ENCODE results near the gene RBM6. TPM values are rescaled to one million over a fixed set of nuclear protein-coding genes. Genes with fewer than 3 reads are reported as not detected.

RBM6 gene
- total RNA-seq, 6 donors from 2014 or later: 67.9 to 380 (median 123) TPM

GRCh38 chr3:50122661-50123391, 182.9 kb downstream of the RBM6 start:
- DNase-seq (no peak), ATAC-seq (ENCODE audit: low FRiP score in 2 of 2) (no peak)
- Histone ChIP-seq H3K4me3 (no peak overlapping the region), H3K4me1 (peaks cover 20 to 33% (median 28%) of the 10 kb centered on the region in 4 donors), H3K27ac (no peak overlapping the region), H3K9me3 (no peaks in the 10 kb centered on the region), H3K36me3 (peaks cover 19 to 40% (median 31%) of the 10 kb centered on the region in 4 donors), H3K27me3 (no peaks in the 10 kb centered on the region)
- WGBS, 2 donors: 81 to 87% methylated on average over 11 to 12 of the region's 14 CpGs
- no peak for TF ChIP-seq POLR2AphosphoS5 (IDR thresholded peaks at IDR 0.05)
- no peak for TF ChIP-seq EP300 (IDR thresholded peaks at IDR 0.05)
- TF ChIP-seq POLR2A (IDR thresholded peaks at IDR 0.05): no peak
- TF ChIP-seq, protein P1, sequence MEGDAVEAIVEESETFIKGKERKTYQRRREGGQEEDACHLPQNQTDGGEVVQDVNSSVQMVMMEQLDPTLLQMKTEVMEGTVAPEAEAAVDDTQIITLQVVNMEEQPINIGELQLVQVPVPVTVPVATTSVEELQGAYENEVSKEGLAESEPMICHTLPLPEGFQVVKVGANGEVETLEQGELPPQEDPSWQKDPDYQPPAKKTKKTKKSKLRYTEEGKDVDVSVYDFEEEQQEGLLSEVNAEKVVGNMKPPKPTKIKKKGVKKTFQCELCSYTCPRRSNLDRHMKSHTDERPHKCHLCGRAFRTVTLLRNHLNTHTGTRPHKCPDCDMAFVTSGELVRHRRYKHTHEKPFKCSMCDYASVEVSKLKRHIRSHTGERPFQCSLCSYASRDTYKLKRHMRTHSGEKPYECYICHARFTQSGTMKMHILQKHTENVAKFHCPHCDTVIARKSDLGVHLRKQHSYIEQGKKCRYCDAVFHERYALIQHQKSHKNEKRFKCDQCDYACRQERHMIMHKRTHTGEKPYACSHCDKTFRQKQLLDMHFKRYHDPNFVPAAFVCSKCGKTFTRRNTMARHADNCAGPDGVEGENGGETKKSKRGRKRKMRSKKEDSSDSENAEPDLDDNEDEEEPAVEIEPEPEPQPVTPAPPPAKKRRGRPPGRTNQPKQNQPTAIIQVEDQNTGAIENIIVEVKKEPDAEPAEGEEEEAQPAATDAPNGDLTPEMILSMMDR (IDR thresholded peaks at IDR 0.05): no peak

DNA sequence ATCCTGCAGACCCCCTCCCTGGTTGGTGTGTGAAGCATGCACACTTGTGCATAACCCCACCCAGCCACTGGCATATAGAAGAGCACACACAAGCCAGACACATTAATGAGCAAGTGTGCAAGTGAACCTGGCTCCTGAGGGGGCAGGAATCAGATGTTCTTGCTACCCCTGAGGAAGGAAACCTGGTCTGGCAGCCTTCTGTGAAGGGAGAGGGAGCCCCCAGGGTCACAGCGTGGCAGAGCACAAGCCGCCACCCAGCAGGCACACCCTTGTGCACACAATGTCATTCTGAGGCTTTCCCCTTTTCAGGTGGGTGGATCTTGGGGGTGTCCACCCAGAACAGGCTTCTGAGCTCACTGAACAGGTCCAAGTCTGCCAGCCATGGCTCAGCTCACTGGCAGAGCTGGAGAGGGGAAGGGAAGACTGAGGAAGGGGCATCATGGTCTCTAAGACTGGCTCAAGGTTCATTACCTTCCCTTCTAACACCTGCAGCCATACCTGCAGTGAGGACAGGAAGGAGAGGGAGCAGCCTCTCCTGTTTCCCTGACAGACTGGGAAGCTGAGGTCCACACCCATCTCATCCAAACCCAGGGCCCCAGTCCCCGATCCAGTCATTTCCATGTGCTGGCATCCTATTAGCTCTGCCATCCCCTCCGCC, 183.6 kb downstream of the RBM6 start:
- DNase-seq (no peak), ATAC-seq (ENCODE audit: low FRiP score in 2 of 2) (no peak)
- Histone ChIP-seq H3K4me1 (peaks cover 20 to 33% (median 28%) of the 10 kb centered on the region in 4 donors), H3K9me3 (no peaks in the 10 kb centered on the region), H3K27ac (no peak overlapping the region), H3K36me3 (peaks cover 12 to 33% (median 24%) of the 10 kb centered on the region in 4 donors), H3K4me3 (no peak overlapping the region), H3K27me3 (no peaks in the 10 kb centered on the region)
- 43% methylated on average over 4 of the region's 4 CpGs; no CpG with 5 or more reads in 1 of the 2 donors for WGBS, 2 donors
- TF ChIP-seq, protein P1 (IDR thresholded peaks at IDR 0.05): no peak
- no peak for TF ChIP-seq POLR2A (IDR thresholded peaks at IDR 0.05)
- no peak for TF ChIP-seq EP300 (IDR thresholded peaks at IDR 0.05)
- TF ChIP-seq POLR2AphosphoS5 (IDR thresholded peaks at IDR 0.05): no peak

- TF ChIP-seq, protein P1 (IDR thresholded peaks at IDR 0.05): no peak
- TF ChIP-seq POLR2AphosphoS5 (IDR thresholded peaks at IDR 0.05): no peak
- TF ChIP-seq EP300 (IDR thresholded peaks at IDR 0.05): no peak
- TF ChIP-seq POLR2A (IDR thresholded peaks at IDR 0.05): no peak
- DNase-seq (no peak), ATAC-seq (ENCODE audit: low FRiP score in 2 of 2) (no peak)
- Histone ChIP-seq H3K27ac (no peak overlapping the region), H3K27me3 (no peaks in the 10 kb centered on the region), H3K4me3 (no peak overlapping the region), H3K4me1 (peaks cover 20 to 33% (median 28%) of the 10 kb centered on the region in 4 donors), H3K9me3 (no peaks in the 10 kb centered on the region), H3K36me3 (peaks cover 5 to 26% (median 18%) of the 10 kb centered on the region in 4 donors)
- WGBS, 2 donors: 15 to 53% methylated on average over 5 to 9 of the region's 15 CpGs
Measured at GRCh38 chr3:50124052-50124799, 184.3 kb downstream of the RBM6 start.

GRCh38 chr3:50124800-50125178, 184.8 kb downstream of the RBM6 start:
- no peak for ATAC-seq (ENCODE audit: low FRiP score in 2 of 2)
- Histone ChIP-seq H3K36me3 (peaks cover 2 to 20% (median 13%) of the 10 kb centered on the region in 4 donors), H3K27ac (no peak overlapping the region), H3K27me3 (no peaks in the 10 kb centered on the region), H3K4me3 (no peak overlapping the region), H3K4me1 (peaks cover 20 to 33% (median 28%) of the 10 kb centered on the region in 4 donors), H3K9me3 (no peaks in the 10 kb centered on the region)
- TF ChIP-seq EP300 (IDR thresholded peaks at IDR 0.05) (no peak), POLR2A (IDR thresholded peaks at IDR 0.05) (no peak)
- 62 to 71% methylated on average over 1 to 11 of the region's 12 CpGs for WGBS, 2 donors
- DNase-seq: peak in 1 of 2 donors; percentile 77

All from upper lobe of left lung (tissue), 6 donors.